ENCODE data around the gene THSD8.
A peak's percentile ranks its signal among the peaks of the same experiment; 100 is the strongest.

DNA sequence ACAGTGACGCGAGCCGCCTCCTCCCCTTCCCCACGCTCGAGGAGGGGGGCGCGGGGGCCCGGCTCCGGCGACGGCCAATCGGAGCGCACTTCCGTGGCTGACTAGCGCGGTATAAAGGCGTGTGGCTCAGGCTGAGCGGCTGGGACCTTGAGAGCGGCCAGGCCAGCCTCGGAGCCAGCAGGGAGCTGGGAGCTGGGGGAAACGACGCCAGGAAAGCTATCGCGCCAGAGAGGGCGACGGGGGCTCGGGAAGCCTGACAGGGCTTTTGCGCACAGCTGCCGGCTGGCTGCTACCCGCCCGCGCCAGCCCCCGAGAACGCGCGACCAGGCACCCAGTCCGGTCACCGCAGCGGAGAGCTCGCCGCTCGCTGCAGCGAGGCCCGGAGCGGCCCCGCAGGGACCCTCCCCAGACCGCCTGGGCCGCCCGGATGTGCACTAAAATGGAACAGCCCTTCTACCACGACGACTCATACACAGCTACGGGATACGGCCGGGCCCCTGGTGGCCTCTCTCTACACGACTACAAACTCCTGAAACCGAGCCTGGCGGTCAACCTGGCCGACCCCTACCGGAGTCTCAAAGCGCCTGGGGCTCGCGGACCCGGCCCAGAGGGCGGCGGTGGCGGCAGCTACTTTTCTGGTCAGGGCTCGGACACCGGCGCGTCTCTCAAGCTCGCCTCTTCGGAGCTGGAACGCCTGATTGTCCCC is 10.4 kb upstream of the THSD8 start, which contains the start of gene JUNB:
- TF ChIP-seq EP300 (IDR thresholded peaks at IDR 0.05; ENCODE audit: borderline replicate concordance) = 0 out of 2 replicates have a peak, but pooled peaks have one; percentile 52
- TF ChIP-seq FOXM1 (IDR thresholded peaks at IDR 0.05; ENCODE audit: borderline replicate concordance, low read depth) = peak; percentile 26; the same call in 1 of the 2 replicates
- TF ChIP-seq, protein P1, sequence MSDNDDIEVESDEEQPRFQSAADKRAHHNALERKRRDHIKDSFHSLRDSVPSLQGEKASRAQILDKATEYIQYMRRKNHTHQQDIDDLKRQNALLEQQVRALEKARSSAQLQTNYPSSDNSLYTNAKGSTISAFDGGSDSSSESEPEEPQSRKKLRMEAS (IDR thresholded peaks at IDR 0.05) = peak; percentile 57; the same call in 1 of the 2 replicates
- TF ChIP-seq CEBPB (IDR thresholded peaks at IDR 0.05) = 0 out of 2 replicates have a peak, but pooled peaks have one; percentile 30
- TF ChIP-seq YY1 (IDR thresholded peaks at IDR 0.05; ENCODE audit: low read depth) = peak; percentile 61
- TF ChIP-seq, protein P2, sequence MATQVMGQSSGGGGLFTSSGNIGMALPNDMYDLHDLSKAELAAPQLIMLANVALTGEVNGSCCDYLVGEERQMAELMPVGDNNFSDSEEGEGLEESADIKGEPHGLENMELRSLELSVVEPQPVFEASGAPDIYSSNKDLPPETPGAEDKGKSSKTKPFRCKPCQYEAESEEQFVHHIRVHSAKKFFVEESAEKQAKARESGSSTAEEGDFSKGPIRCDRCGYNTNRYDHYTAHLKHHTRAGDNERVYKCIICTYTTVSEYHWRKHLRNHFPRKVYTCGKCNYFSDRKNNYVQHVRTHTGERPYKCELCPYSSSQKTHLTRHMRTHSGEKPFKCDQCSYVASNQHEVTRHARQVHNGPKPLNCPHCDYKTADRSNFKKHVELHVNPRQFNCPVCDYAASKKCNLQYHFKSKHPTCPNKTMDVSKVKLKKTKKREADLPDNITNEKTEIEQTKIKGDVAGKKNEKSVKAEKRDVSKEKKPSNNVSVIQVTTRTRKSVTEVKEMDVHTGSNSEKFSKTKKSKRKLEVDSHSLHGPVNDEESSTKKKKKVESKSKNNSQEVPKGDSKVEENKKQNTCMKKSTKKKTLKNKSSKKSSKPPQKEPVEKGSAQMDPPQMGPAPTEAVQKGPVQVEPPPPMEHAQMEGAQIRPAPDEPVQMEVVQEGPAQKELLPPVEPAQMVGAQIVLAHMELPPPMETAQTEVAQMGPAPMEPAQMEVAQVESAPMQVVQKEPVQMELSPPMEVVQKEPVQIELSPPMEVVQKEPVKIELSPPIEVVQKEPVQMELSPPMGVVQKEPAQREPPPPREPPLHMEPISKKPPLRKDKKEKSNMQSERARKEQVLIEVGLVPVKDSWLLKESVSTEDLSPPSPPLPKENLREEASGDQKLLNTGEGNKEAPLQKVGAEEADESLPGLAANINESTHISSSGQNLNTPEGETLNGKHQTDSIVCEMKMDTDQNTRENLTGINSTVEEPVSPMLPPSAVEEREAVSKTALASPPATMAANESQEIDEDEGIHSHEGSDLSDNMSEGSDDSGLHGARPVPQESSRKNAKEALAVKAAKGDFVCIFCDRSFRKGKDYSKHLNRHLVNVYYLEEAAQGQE (IDR thresholded peaks at IDR 0.05; ENCODE audit: low read depth) = 0 out of 2 replicates have a peak, but pooled peaks have one; percentile 23
- peak; percentile 52 for TF ChIP-seq TEAD4 (IDR thresholded peaks at IDR 0.05)
- TF ChIP-seq, protein P3, sequence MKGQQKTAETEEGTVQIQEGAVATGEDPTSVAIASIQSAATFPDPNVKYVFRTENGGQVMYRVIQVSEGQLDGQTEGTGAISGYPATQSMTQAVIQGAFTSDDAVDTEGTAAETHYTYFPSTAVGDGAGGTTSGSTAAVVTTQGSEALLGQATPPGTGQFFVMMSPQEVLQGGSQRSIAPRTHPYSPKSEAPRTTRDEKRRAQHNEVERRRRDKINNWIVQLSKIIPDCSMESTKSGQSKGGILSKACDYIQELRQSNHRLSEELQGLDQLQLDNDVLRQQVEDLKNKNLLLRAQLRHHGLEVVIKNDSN (IDR thresholded peaks at IDR 0.05) = peak; percentile 3; the same call in 1 of the 2 replicates
- TF ChIP-seq TCF12 (IDR thresholded peaks at IDR 0.05; ENCODE audit: low read depth) = peak; percentile 85
- peak; percentile 59 for TF ChIP-seq NFIC (IDR thresholded peaks at IDR 0.05)
- TF ChIP-seq RAD21 (IDR thresholded peaks at IDR 0.05; ENCODE audit: low read depth) = peak; percentile 2; the same call in 1 of the 2 replicates
- TF ChIP-seq ZBTB7A (IDR thresholded peaks at IDR 0.05; ENCODE audit: low read depth) = no peak; the same call in none of the 2 replicates
- peak; percentile 97 for TF ChIP-seq TAF1 (IDR thresholded peaks at IDR 0.05; ENCODE audit: low read depth)
- TF ChIP-seq CREB1 (IDR thresholded peaks at IDR 0.05; ENCODE audit: low read depth) = peak; percentile 74
